IPS-NIHi7 (cell line): Measurements from ENCODE around the gene SEPHS1.
A peak's percentile ranks its signal among the peaks of the same experiment; 100 is the strongest.

ENCODE experiments used
- DNase-seq: peaks from one replicate; pipeline ENCODE4 v3.0.0; 2012; ENCODE audit warnings: mixed read lengths; ENCODE audit errors: extremely low spot score

The SEPHS1 gene

GRCh38 chr10:13328126-13328525, 20.0 kb downstream of the SEPHS1 start:
- DNase-seq = no peak

DNA sequence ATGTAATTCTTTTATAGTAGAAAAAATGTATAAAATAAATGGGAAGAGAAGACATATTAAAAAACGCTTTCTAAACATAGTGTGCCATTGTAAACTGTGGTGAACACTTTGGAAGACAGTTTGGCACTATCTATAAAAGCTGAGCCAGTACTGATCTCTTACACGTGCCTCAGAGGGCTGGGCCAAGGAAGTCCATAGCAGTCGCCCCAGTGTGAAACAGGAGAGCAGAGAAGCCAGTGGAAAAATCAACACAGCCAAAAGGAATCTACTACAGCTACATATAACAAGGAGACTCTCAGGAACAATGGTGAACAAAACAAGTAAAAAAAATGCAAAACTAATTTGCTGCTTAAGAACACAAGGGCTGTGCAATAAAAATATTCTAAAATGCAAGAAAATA, 20.6 kb downstream of the SEPHS1 start:
- no peak for DNase-seq

- no peak for DNase-seq
These were observed 25.4 kb downstream of the SEPHS1 start for GRCh38 chr10:13322615-13323148.

- DNase-seq = no peak
These were observed 26.5 kb downstream of the SEPHS1 start for GRCh38 chr10:13321576-13321975.

- DNase-seq = no peak
These were observed 28.9 kb downstream of the SEPHS1 start for GRCh38 chr10:13319166-13319565.

GRCh38 chr10:13317474-13317873, 30.6 kb downstream of the SEPHS1 start:
- DNase-seq = no peak

DNA sequence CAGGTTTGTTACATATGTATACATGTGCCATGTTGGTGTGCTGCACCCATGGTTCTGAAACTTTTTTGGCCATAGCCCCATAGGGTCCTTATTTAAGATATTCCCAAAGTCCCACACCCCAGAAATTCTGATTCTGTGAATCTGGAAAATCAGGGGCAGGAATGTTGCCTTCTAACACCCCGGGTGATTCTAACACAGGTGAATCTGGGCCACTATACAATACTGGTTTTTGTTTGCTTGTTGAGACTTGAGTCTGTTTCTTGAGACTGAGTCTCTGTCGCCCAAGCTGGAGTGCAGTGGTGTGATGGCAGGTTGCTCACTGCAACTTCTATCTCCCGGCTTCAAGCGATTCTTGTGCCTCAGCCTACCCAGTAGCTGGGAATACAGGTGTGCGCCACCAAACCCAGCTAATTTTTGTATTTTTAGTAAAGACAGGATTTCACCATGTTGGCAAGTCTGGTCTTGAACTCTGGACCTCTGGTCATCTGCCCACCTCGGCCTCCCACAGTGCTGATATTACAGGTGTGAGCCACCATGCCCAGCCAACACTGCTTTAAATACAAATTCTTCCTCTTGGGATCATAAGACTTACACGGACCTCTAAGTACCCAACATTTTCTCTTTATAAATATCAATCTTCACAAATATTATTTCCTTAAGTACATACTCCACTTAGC, 31.3 kb downstream of the SEPHS1 start:
- DNase-seq = no peak

- no peak for DNase-seq
These were observed 32.7 kb downstream of the SEPHS1 start for GRCh38 chr10:13315361-13315760.

GRCh38 chr10:13311177-13311575, 36.9 kb downstream of the SEPHS1 start:
- no peak for DNase-seq

- DNase-seq = no peak
These were observed 37.4 kb downstream of the SEPHS1 start for GRCh38 chr10:13310518-13311176.

DNA sequence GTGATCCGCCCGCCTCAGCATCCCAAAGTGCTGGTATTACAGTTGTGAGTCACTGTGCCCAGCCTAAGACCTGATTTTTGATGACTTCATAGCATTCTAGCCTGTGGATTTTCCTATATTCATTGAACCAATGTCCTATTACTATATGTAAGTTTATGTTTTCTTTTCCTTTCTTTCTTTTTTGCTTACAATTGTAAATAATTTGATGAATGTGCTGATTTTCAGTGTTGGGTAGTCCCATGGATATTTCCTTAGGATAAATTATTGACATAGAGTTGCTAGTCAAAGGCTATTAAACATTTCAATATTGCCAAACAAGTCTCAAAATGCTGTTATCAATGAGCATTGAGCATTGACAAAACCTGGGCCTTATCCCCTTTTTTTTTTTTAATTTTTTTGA, 38.3 kb downstream of the SEPHS1 start:
- no peak for DNase-seq

- DNase-seq = no peak
These were observed 40.0 kb downstream of the SEPHS1 start for GRCh38 chr10:13308096-13308495.

DNA sequence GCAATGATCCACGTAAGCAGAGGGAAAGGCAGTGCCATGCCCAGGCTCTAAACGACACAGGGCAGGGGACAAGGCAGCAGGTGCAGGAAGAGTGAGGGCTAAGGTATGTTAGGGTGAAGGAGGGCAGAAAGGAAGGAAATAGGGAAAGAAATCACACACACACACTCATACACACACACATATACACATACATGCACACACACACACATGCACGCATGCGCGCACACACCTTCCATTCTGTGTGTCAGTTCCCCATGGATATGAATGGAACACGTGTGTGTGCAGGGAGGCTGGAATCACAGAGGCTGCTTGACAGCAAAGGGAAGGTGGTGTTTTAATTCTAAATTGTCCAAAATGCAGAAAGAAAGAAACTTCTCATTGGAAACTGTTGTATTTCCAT, 42.0 kb downstream of the SEPHS1 start:
- no peak for DNase-seq

GRCh38 chr10:13302821-13303555, 45.1 kb downstream of the SEPHS1 start:
- no peak for DNase-seq

DNA sequence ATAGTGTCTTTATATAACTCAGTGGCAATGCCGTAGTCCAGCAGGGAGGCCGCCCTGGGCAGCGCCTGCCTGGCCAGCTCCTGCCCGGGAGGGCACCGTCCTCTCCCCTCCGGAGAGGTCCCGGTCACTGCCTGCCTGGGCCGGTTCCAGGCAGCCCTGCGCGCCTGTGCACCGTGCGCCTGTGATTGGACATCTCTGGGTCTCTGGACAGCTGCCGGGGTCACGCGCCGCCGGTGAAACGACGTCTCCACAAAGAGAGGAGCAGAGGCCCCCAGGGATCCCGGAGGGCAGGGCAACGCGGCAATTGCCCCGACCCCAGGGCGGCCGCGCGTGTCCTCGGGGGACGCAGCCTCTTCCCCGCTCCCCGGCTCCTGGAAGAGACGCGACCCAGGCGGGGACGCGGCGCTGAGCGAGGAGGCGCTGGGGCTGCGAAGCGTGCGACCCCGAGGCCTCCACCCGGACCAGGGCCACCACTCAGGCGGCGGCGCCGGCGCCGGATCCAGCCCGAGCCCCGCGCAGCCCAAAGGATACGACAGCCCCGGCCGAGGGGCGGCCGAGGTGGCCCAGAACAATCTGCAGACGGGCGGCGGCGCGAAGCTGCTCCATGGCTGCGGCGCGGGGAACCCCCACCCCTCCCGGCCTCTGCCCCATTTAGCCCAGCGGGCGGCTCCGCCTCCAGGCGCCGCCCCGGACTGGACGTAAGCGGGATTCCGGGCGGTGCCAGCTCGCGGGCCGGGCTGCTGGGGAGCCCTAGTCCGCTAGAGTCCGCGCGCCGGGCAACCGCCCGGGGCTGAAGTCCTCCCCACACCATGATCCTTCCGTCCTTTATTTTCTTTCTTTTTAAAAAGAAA, 48.4 kb downstream of the SEPHS1 start, which contains the start of gene PHYH:
PHYH (minus strand) TSS at position 628 of the 851 bp plus-strand sequence; CDS start at position 606, 22 bp downstream.
- peak; percentile 85 for DNase-seq

- DNase-seq = no peak
These were observed 49.2 kb downstream of the SEPHS1 start for GRCh38 chr10:13298748-13299436.

DNA sequence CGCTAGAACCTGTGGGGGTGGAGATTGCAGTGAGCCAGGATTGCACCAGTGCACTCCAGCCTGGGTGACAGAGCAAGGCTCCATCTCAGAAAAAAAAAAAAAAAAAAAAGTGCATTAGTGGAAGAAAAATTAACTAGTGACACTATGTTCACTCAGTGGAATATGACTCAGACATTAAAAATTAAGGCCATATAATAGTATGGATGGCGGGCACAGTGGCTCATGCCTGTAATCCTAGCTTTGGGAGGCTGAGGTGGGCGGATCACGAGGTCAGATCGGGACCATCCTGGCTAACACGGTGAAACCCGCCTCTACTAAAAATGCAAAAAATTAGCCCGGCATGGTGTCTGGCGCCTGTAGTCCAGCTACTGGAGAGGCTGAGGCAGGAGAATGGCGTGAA, 51.6 kb downstream of the SEPHS1 start:
- no peak for DNase-seq

GRCh38 chr10:13294784-13295183, 53.3 kb downstream of the SEPHS1 start:
- DNase-seq = no peak

- DNase-seq = no peak
These were observed 56.0 kb downstream of the SEPHS1 start for GRCh38 chr10:13291821-13292773.

DNA sequence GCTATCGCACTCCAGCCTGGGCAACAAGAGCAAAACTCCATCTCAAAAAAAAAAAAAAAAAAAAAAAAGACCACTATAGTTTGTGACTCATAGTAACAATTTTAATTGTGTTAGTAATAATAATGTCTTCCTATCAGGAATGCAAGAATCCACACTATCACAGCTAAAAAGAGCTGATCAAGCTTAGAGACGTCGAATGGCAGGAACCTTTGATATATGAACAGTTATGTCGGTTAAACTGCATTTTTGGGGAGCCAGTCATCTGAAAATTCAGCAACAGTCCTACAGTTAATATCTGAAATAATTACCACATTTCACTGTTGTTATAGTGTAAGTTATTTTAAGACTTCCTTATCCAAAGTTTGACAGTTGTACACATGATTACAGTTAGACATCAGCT, 57.0 kb downstream of the SEPHS1 start:
- no peak for DNase-seq
